Thyroid gland (tissue), 4 donors: Measurements from ENCODE around the gene GPRASP2.

Source experiments
- POLR2A ChIP-seq, 2 donors: fragments of 450-650 bp; IDR thresholded peaks; one replicate each; pipeline ENCODE4 v1.6.1; 2017; ENCODE audit warnings: antibody characterized with exemption in 2 of 2, mild to moderate bottlenecking in 2 of 2, moderate library complexity in 1 of 2
- TF ChIP-seq, protein P1 (sequence below), 6 experiments: fragments of 200-600 bp in 3 of 6; fragments of 450-650 bp in 3 of 6; sonication (generic) in 3 of 6; IDR thresholded peaks; one replicate each; pipeline ENCODE4 v1.5.1; 2016 to 2019; ENCODE audit warnings: antibody characterized with exemption in 6 of 6, mild to moderate bottlenecking in 2 of 6, inconsistent platforms in 1 of 6, moderate library complexity in 1 of 6

DNA sequence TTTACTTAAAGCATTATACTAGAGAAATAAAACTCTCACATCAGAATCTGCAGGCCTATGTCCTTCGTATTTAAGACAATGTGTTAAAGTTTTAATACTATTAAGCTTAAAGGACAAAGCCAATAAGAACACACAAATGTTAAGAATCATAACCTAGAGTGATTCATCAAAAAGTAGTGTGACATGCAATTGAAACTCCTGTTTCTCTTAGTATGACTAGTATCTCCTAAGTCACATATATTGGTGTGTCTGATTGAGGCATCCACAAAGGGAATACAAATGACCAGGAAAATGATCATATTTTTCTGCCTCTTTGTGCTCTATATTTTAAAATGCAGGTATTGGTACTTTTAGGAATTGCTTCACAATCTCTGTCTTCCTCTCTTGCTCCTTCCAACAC lies 32.1 kb downstream of the GPRASP2 start:
- TF ChIP-seq POLR2A (IDR thresholded peaks at IDR 0.05), result no peak
- TF ChIP-seq, protein P1, sequence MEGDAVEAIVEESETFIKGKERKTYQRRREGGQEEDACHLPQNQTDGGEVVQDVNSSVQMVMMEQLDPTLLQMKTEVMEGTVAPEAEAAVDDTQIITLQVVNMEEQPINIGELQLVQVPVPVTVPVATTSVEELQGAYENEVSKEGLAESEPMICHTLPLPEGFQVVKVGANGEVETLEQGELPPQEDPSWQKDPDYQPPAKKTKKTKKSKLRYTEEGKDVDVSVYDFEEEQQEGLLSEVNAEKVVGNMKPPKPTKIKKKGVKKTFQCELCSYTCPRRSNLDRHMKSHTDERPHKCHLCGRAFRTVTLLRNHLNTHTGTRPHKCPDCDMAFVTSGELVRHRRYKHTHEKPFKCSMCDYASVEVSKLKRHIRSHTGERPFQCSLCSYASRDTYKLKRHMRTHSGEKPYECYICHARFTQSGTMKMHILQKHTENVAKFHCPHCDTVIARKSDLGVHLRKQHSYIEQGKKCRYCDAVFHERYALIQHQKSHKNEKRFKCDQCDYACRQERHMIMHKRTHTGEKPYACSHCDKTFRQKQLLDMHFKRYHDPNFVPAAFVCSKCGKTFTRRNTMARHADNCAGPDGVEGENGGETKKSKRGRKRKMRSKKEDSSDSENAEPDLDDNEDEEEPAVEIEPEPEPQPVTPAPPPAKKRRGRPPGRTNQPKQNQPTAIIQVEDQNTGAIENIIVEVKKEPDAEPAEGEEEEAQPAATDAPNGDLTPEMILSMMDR (IDR thresholded peaks at IDR 0.05), result no peak
